Measurements from ENCODE around the gene VCL.

The VCL gene

DNA sequence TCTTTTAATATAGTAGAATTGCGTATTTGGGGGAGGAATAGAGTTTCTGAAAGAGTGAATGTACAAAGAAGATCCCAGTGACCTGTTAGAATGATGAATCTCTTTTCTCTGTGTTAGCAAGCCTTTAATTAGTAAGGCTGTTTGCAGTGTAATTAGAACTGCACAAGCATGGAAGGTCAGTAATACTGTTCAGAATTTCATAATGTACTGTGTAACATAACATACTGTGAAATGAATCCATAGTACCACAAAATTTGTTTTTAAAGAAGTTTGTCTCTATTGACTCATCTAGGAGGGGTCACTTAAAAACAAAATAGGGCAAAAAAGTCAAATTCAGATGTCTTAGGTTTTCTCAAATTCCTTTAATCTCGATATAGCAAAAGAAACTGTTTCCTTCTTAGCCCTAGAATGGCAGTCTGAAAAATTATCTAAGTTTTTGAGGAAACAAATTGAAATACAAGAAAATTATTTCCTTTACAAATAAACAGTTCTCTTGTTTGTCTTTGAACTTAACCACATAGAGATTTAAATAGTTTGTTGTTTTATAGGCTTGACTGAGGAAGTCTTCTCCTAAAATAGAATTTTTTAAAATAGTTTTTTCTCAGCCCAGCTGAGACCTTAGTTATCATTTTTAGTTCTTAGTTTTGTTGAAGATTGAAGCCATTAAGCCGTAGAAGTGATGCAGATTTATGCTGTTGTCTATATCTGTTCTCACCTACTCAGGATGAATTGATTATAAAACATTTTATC is 165.6 kb downstream of the VCL start:
- no peak for DNase-seq

DNA sequence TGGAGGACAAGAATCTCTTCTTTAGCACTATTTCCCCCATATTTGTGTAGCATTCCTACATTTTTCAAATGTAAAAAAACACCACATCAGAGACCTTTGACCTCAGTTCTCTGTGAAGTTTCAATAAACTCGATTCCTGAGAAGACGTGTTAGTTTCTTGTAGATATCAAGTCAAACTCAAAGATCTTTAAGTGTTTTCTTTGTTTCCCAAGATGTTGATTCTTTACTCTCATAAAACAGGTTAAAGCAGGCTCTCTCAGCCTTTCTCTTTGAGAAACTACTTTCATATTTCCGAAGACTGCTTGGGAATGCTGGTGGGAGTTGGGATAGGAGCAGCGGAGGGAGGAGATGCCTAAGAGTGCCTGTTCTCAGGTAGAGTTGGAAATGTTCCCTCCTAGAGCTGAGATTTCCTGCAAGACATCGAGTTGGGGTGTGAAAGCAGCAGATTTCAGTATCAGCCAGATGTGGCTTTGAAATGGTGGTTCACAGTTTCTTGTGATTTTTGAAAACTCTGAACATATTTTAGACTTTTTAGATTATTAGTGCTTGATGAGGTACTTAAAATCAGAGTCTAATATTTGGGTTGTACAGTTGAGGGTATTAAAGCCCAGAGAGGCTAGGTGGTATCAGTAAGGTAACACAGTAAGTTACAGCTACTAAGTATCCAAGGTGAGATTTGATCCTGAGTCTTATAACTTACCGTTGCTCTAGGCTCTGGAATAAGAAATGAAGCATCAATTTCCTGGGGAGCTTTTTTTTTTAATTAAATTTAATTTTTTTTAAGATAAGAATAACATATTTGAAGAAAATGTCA is 167.0 kb downstream of the VCL start:
- no peak for DNase-seq

DNA sequence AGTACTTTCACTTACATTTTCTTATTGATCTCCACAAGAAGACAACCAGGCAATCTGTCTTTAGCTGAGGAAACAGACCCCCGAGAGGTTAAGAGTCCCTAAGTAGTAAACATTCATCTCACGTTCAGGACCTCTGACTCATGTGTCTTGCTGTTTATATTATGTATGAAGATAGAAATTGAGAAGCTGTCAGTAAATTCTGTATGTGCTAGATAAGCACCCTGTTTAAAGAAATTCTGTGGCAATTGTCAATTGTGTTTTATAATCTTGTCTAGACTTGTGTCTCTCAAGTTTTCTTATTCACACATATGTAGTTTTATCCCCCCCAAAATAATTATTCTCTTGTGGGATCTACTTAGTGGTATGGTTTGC is 167.6 kb downstream of the VCL start:
- DNase-seq: no peak

DNA sequence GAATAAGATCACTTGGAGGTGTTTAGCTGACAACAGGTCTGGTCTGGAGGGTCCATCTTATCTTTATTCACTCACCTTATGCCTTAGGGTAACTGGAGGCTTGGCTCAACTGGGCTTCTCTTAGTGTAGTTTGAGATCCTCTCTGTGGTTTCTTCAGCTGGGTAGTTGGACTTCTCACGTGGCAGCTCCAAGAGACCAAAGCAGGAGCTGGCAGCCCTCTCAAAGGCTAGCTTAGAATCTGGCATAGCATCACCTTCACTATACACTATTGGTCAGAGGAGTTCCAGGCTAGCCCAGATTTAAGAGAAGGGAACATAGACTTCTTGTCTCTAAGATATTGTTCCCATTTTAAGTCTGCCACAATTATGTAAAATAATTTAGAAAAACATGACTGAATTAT is 169.5 kb downstream of the VCL start:
- DNase-seq: no peak

Data from CD4-positive, alpha-beta T cell treated with Interleukin-21 for 1 hour (primary cell).